Activated CD4-positive, alpha-beta T cell treated with anti-CD3 and anti-CD28 coated beads for 1 hour (primary cell): Measurements from ENCODE around the gene MCL1.
"Not testable (repeated sequence)": the region's sequence is repeated elsewhere in the genome, so short reads cannot be mapped to it uniquely, and the experiment has no call there.

Experiments used
- DNase-seq: peaks from one replicate; pipeline ENCODE4 v3.0.0-alpha.2; 2020

Gene MCL1

DNA sequence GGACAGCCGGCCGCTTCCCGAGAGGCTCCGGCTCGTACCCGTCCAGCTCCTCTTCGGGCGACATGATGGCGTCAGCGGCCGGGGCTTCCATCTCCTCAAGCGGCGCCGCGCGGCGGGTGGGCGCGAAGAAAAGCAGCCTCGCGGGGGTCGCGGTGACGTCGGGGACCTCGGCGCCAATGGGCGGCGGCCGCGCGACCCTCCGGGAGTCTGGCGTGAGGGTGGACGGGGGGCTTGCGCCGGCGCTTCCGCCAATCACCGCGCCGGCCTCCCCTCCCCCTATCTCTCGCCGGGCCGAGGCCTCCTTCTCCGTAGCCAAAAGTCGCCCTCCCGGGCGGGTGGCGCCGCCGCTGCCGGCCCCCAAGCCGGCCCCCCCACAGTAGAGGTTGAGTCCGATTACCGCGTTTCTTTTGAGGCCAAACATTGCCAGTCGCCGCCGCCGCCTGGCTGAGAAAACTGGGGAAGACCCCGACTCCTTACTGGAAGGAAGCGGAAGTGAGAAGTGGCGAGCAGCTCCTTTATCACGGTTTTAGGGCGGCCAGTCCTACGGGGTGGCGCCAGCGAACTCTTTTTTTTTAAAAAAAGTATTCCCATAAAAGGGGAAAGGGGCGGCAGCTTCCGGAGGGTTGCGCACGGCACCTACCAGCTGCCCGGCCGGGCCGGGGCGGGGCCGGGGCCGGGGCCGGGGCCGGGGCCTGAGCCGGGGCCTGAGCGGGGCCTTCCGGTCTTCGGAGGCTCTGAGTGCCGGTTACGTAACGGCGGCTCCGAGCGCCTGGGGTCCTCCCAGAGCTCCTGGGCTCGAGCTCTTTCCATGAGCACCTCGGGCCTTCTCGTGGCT, at the start of gene MCL1:
TSS of gene MCL1 (minus strand) at position 501 of the 835 bp plus-strand sequence. CDS start at position 421, 80 bp downstream.
- peak; percentile 88 for DNase-seq

DNA sequence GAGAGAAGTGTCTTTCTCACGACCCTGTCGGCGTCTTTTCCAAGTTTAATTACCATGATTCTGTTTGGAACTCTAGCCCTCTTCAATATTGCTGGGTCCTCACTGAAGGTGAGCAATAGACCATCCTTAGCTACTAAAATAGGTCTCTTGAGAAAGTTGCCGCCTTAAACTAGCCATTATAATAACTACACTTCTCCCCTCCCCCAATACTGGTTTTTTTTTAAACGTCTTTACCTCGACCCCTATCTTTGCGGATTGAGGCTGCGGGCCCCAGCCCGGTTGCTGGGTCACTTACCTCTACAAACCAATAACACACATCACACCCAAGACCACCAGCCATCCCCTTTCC, 49.3 kb upstream of the MCL1 start:
- DNase-seq: no peak

DNA sequence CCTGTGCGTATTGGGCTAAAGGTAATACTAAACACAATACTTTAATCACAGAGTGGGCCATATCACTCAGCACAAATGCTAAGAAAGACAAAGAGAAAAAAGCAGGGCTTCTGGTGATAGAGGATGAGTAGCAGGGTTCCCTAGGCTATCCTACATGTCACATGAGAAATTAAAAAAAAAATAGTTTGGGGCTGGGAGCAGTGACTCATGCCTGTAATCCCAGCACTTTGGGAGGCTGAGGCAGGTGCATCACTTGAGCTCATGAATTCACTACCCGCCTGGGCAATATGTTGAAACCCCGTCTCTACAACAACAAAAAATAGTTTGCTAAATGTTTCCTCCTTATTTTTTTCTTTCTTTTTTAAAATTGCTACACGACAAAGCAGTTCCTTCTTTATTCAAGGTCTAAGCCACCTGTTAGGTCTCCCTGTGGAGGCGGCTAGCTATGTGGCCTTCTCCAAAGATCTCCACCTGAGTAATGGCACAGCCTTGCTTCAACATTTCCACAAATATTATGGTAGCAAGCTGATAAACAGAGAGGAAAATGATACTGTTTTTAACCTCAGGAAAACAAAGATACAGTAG, 48.5 kb upstream of the MCL1 start:
- DNase-seq: no peak

DNA sequence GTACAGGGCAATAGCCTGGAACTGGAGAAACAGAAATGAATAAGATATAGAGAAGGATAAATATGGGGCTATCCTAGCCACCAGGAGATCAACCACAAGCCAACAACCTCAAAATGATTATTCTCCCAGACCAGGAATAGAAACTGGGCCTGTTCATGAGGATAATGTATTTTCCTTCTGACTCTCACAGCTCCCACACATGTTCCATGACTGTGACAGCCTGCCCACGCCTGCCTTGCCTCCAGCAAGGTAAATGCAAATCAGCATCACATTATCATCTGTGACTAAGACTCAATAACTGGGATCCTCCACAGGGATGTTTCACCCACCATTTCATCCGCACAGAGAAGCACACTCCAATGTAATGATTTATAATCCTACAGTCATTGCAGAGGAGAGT, 46.7 kb upstream of the MCL1 start:
- DNase-seq: no peak

DNA sequence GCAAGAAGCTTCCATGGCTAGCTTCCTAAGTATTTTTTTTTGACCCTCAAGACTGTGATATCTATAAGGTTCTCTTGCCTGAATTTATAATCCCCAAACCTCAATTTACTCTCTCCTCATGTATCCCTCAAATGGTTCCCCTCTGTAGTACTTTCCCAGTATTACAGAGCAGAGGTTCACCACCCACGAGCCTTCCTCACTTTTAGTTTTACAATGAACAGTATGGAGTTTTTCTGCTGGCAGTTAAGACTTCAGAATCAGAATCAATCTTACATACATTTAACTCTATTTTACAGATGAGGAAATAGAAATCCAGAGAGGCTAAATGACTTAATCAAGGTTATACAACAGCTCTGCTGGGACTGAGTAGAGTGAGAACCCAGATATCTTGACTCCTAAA, 45.1 kb upstream of the MCL1 start:
- not testable (repeated sequence) for DNase-seq

DNA sequence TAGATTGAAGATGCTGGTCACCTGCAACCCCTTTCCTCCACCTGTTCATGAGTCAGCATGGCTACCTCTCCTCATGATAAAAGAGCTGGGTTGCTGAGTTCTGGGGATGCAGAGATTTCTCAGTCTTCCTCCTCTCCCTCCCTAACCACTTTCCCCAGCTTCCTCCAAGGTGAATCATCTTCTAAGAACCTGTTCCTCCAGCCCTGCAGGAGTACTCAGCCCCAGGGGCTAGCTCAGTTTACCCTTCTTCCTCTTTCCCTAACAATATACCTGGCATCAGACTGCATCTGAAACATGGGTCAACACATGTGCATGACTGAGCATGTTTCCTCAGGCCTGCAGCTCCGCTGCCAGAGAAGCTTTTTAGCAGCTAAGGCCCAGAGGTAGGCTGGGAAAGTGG, 44.7 kb upstream of the MCL1 start:
- not testable (repeated sequence) for DNase-seq

DNA sequence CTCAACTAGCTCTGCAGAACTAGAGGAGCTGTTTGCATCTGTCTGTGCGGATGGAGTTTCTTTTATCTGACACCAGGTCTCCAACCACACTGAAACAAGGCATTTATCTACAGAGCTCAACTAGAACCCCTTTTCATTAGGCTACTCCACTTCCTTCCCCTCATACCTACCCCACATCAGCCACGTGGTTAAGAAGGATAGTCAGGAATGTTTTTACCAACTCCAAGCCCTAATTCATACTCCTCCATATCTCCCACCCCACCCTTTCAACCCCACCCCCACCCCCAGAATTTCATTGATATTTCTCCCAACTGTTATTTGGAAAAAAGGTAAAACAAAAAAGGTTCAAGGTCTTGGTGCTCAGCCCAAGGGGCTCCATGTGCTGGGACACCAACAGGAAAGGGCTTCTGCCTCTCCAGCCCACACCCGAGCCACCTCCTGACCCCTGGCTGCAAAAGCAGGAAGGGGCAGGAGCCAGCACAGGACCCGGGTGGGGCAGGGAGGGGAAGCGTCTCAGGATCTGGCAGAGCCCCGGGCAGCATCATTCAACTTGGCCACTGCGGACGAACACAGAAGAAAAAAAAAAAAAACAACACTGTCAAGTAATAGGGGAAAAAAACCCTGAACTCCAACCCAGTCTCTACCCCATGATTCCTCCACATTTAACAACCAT, 43.0 kb upstream of the MCL1 start:
- no peak for DNase-seq

DNA sequence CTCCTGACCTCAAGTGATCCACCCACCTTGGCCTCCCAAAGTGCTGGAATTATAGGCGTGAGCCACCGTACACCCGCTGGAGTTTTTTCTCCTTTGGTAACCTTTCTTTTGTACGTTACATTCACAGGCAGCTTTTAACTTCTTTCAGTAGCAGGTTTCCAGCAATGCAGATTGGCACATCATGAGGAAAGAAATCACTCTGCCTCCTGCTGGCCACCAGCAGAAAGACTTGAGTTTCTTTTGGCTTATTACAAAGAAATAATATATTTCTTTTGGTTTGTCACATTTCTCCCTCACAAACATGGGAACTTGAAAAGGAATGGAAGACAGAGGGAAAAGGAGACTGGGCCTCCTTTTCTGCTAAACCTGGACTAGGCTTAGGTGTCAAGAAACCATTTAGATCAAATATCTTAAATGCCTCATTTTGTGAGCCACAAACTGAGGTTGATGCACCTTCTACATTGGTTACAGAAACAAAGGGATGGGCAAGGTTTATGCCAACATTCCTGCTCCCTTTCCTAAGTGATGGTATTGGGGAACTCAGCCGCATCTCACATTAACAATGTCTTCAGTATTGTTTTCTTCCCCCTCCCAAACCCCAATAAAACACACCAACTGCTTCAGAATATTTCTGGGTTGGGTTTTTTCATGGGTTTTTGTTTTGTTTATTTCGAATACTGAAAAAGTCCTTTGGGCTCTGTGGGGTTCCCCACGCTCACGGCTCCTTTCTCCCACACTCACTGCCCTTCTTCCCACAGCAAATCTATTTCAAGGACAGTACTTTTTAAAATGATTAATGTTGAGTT, 42.3 kb upstream of the MCL1 start:
- DNase-seq: peak; percentile 44

DNA sequence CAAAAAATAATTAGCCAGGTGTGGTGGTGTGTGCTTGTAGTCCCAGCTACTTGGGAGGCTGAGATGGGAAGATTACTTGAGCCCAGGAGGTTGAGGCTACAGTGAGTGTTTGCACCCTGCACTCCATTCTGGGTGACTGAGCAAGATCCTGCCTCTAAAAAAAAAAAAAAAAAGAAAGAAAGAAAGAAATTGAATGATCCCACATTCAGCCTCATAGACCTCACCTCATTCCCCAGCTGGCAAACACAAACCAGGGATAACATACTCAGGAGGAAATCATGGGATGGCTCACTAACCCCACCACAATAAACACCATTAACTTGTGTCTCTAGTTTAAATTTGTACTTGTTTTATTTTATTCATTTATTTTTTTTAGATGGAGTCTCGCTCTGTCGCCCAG, 41.5 kb upstream of the MCL1 start:
- DNase-seq: no peak

DNA sequence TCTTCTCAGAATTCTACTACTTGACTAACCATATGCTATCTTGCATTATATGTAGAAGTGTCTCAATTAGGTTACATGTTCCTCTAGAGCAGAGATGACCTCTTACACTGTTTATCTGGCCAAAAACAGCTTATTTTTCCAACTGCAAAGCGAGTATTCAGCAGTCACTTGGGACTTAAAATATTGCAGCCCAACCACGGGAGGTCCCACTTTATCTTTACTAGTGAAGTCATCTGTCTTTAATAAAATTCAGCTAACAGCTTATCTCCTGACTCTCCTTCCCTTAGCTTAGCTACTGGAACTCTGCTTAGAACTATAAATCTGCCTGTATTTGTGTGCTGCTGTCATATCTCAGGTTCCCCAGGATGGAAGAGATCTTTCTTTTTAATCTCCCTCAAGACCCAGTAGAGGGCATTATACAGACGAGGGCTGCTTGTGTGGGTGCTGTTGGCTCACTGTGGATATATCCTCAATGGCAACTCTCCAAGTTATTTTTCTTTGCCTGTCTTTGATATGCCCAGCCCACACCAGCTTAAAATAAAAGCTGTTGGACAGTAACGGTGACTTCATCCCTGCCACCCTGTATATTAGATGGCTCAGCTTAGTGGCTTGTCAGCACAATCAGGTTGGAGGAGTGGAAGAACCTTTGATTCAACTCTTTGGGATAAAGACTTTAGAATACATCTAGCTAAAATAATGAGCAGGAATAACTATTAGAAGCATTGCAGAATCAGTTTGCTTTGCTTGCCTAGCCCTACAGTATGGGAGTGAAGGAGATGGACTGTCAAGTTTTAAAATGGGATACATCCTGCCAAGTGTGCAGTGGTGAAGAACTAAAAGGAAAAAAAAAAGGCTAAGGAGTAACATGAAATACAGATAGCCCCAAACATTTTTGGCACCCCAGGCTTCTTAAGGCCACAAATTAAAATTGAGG, 40.4 kb upstream of the MCL1 start:
- no peak for DNase-seq

DNA sequence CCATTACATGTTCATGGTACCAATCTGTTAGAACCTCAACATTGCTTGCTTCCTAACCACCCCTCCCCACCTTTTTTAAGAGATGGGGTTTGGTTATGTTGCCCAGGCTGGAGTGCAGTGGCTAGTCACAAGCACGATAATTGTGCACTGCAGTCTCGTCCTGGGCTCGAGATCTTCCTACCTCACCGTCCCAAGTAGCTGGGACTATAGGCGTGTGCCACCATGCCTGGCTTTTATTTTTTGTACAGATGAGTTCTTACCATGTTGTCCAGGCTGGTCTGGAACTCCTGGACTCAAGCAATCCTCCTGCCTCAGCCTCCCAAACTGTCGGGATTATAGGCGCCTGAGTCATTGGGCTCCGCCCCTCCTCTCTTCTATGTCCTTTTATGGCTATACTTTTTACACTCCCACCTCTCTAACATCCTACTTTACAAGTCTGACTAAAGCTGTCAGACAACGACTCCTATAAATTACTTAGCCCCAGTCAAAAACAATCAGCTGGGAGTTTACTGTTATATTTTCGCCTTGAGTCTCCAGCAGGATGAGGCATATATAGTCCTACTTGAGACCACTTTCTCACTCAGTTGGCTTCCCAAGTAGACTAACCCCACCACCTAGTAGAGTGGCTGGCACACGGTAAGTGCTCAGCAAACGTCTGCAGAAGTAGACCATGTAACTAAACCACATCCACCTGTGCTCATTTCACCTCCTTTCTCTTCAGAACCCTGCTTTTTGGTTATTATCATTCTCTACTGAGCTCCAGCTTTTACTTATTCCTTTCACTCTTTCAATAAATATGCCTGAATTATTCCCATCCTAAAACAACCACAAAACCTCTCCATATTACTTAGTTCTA, 36.2 kb upstream of the MCL1 start:
- DNase-seq: no peak

DNA sequence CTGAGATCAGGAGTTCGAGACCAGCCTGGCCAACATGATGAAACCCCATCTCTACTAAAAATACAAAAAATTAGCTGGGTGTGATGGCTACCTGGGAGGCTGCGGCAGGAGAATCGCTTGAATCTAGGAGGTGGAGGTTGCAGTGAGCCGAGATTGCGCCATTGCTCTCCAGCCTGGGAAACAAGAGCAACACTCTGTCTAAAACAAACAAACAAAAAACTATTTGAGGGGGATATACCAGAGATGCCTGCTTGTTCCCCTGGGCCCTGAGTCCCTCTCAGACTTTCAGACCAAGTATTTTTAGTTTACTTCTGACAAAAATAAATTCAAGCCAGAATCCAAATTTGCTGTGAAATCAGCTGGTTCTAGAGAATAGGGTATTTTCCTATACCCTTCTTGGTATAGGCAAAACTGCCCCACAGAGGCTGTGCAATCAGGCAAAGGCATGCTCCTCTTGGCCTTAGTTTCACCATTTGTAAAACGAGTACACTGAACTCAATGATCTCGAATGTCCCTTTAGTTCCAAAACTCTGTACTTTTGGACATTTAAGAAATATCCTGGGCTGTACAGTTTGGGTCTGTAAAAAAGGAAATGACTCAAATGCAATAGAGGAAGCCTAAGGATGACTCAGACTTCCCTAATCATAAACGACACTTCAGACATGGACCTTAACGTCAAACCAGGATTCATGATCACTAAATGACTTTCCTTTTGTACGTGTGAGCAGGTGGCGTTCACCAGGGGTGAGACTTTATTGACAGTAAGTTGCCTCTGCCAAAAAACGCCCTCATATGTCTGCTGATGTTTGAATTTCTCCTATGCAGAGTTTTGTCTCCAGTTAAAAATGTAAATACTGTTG, 33.9 kb upstream of the MCL1 start:
- DNase-seq: peak; percentile 33

DNA sequence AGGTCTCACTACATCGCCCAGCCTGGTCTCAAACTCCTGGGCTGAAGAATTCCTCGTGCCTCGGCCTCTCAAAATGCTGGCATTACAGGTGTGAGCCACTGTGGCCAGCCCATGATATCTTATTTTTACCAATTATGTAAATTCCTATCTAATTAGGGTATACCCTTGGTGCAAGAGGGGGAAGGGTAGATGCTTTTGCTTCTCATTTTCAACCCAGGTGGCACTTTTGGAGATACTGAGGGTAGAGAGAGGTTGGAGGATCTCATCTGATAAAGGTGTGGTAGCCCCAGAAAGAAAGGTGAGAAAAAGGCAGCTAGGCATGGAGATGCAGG, 32.6 kb upstream of the MCL1 start:
- DNase-seq: no peak

DNA sequence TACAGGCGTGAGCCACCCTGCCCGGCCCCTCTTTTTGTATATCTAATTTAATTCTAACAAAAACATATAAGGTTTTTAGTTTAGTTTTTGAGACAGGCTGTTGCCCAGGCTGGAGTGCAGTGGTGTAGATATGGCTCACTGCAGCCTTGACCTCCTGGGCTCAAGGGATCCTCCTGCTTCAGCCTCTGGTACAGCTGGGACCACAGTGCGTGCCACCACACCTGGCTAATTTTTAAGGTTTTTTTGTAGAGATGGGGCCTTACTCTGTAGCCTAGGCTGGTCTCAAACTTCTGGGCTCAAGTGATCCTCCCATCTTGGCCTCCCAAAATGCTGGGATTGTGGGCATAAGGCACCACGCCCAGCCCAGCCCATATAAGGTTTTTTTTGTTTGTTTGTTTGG, 31.2 kb upstream of the MCL1 start:
- DNase-seq: no peak

DNA sequence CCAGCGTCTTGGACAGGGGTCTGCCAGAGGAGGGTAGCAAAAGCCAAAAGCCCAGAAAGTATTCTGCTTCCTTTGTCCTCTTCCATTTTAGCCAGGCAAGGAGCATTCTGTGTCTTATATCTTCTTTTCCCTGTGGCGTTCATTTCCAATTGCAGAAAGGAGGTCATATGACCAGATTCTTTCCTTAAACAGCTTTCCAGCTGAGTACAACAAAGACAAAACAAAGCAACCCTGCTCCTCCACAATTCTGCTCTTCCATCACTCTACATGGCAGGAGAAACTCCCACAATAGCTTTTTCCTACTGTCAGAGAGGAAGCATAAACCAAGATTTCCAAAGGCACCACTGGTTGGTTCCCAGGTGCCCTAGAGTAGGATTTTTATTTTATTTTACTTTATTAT, 30.3 kb upstream of the MCL1 start:
- DNase-seq: no peak

DNA sequence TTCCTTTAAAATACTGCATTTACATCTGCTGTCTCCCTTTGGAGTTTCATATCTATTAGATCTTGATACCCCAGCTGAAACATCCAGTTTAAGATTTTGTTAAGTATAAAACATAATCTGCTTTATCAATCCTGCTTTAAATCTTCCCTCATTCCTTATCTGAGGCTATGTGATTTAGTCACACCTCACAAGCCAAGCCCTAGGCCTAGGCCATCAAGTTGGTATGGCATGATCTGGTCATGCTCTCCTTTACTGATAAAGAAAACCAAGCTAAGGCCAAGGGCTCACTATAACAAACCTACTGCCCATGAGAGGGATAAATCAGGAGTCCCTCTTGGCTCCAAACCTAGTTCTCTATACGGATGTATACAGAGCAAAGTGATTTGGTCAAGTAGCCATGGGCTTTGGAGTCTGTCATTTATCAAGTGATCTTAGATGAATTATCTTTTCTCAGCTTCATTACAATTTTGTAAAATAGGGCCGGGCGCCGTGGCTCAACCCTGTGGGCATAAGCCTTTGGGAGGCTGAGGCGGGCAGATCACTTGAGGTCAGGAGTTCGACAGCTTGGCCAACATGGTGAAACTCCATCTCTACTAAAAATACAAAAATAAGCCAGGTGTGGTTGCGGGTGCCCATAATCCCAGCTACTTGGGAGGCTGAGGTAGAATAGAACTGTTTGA, 27.2 kb upstream of the MCL1 start:
- no peak for DNase-seq

DNA sequence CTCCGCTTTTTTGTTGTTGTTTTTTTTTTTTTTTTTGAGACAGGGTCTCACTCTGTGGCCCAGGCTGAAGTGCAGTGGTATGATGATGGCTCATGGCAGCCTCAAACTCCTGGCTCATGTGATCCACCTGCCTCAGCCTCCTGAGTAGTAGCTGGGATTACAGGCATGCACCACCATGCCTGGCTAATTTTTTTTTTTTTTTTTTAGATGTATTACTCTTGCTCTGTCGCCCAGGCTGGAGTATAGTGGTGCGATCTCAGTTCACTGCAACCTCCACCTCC, 26.0 kb upstream of the MCL1 start:
- not testable (repeated sequence) for DNase-seq

DNA sequence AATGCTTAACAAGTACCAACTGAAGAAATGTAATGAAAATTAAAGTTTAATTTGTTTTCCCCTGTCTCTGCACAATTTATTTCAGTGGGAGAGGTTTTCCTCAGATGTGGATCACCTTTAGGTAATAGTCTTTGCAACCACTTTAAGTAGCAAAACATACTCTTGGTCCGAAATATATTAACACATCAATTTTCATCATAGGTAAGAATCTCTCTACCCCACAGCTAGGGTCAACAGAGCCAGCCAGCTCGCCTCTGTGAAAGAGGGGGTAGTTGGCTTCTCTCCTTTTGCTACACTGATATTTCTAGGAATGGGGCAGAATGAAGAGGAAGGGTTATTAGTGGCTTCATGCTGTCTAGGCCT, 24.8 kb upstream of the MCL1 start:
- no peak for DNase-seq

DNA sequence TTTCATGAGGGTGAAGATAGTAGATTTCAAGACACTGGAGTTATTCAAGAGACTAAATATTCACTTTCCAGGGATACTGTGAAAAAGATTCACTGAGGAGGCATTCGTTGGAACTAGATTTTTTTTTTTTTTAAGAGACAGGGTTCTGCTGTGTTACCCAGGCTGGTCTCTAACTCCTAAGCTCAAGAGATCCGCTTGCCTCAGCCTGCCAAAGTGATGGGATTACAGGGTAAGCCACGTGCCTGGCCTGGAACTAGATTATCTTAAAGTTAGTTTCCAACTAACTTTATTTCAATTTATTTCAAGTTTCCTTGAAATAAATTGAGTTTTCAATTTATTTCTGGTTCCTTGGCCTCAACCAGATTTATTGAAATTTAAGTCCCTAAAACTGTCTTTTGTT, 24.3 kb upstream of the MCL1 start:
- no peak for DNase-seq

DNA sequence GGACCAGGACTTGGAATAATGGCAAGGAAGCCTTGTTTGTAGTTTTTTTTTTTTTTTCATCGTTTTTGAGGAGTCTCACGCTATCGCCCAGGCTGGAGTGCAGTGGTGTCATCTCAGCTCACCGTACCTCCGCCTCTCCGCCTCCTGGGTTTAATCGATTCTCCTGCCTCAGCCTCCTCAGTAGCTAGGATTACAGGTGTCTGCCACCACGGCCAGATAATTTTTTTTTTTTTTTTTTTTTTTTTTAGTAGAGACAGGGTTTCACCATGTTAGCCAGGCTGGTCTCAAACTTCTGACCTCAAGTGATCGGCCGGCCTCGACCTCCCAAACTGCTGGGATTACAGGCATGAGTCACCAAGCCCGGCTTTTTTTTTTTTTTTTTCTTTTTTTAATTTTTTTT, 23.0 kb upstream of the MCL1 start:
- DNase-seq: not testable (repeated sequence)
